ENCODE data around the gene VPS4A. TPM values are rescaled to one million over a fixed set of nuclear protein-coding genes. Genes with fewer than 3 reads are reported as not detected.

The VPS4A gene
- total and polyA plus RNA-seq, 2 donors (not counting 1 experiment from before 2014, with no cell fraction given), result 33.1 to 43.8 TPM

GRCh38 chr16:69326172-69326873 lies 15.2 kb downstream of the VPS4A start:
- Mint-ChIP-seq H3K27me3 (no peaks in the 10 kb centered on the region), H3K4me3 (no peak overlapping the region), H3K4me1 (peaks cover 37% of the 10 kb centered on the region), H3K27ac (peak overlapping the region; percentile 41), H3K9me3 (ENCODE audit: insufficient read depth) (no peaks in the 10 kb centered on the region)
- POLR2A ChIA-PET, result interaction anchor here (0.7 kb wide), 5 partner anchors 9 to 1485 kb away, joined by 3 to 7 read pairs (median 6); no protein-coding TSS in a partner anchor
- ATAC-seq (ENCODE audit: low read depth), result no peak
- peaks cover 69% of the 10 kb centered on the region for H3K79me2 ChIP-seq (ENCODE audit: control insufficient read depth, insufficient read depth, low read length)
- H3K27me3 ChIP-seq (replicated peaks in 1 of 4; ENCODE audit: control extremely low read depth in 1 of 4, control insufficient read depth in 3 of 4, insufficient read depth in 4 of 4, low read length in 3 of 4), result no peaks in the 10 kb centered on the region
- no peak overlapping the region for H3K9ac ChIP-seq (ENCODE audit: low read length)
- H3K9me3 ChIP-seq (ENCODE audit: control extremely low read depth in 1 of 3, control insufficient read depth in 2 of 3, insufficient read depth in 1 of 3, low read length in 2 of 3), result no peaks in the 10 kb centered on the region
- H3K27ac ChIP-seq (ENCODE audit: low read length in 2 of 2), result no peak overlapping the region
- no peak for DNase-seq
- H3K36me3 ChIP-seq (replicated peaks in 1 of 2; ENCODE audit: control extremely low read depth in 1 of 2, control insufficient read depth in 1 of 2, extremely low read depth in 1 of 2, insufficient read depth in 2 of 2, low read length in 1 of 2), result peaks cover 1 to 52% of the 10 kb centered on the region in 2 experiments
- 89% methylated on average over 5 of the region's 7 CpGs for WGBS (ENCODE audit: insufficient coverage)
- H4K20me1 ChIP-seq (ENCODE audit: control insufficient read depth, insufficient read depth, low read length, poor library complexity, severe bottlenecking), result peaks cover 62% of the 10 kb centered on the region
- no peak overlapping the region for H3K4me2 ChIP-seq (replicated peaks; ENCODE audit: low read depth, low read length, poor library complexity, severe bottlenecking)
- intact Hi-C loops (cut with micrococcal nuclease), result no loop called here
- TF ChIP-seq CTCF (IDR thresholded peaks at IDR 0.05) (no peak), EZH2 (IDR thresholded peaks at IDR 0.05; ENCODE audit: borderline replicate concordance, insufficient read depth, low read depth, low read length, poor library complexity, severe bottlenecking) (no peak)
- H3K4me3 ChIP-seq (ENCODE audit: control extremely low read depth in 1 of 5, extremely low read depth in 1 of 5, insufficient read depth in 1 of 5, low read depth in 2 of 5, low read length in 4 of 5), result no peak overlapping the region
- no peak overlapping the region for H2AFZ ChIP-seq (ENCODE audit: insufficient read depth, low read depth, low read length, poor library complexity, severe bottlenecking)
- H3K4me1 ChIP-seq (ENCODE audit: control insufficient read depth in 2 of 2, insufficient read depth in 2 of 2, low read length in 2 of 2), result peaks cover 15 to 32% of the 10 kb centered on the region in 2 donors
- CTCF ChIA-PET, result interaction anchor here (1.3 kb wide), 1 partner anchor 11 kb away, joined by 5 read pairs; no protein-coding TSS in a partner anchor

Measured in B cell (primary cell).